K562 (cell line): ENCODE results near the gene KRI1. TPM values are rescaled to one million over a fixed set of nuclear protein-coding genes. Genes with fewer than 3 reads are reported as not detected.

Experiments
- BRCA1 ChIP-seq, 2 experiments: fragments of 450-650 bp in 1 of 2; sonication (generic) in 1 of 2; formaldehyde crosslinking in 1 of 2; IDR thresholded peaks; 2 replicates each; pipeline versions ENCODE4 v1.5.0 to v1.6.1; 2017 to 2020; ENCODE audit warnings: mild to moderate bottlenecking in 1 of 2, missing genetic modification reagents in 1 of 2
- CHD4 ChIP-seq: fragments of 200-600 bp; sonication (generic); IDR thresholded peaks from 3 replicates; pipeline ENCODE4 v1.6.1; 2012; ENCODE audit warnings: low read depth, mild to moderate bottlenecking, mixed read lengths, low read length, inconsistent platforms; ENCODE audit not compliant: insufficient read depth, insufficient replicate concordance, poor library complexity, severe bottlenecking
- FIP1L1 ChIP-seq: fragments of 200-400 bp; formaldehyde crosslinking; IDR thresholded peaks from 2 replicates; pipeline ENCODE4 v1.6.1; 2018; ENCODE audit warnings: mild to moderate bottlenecking, low read depth, low read length; ENCODE audit not compliant: poor library complexity, severe bottlenecking
- HDAC3 ChIP-seq: fragments of 450-650 bp; IDR thresholded peaks from 2 replicates; pipeline ENCODE4 v1.6.1; 2018; ENCODE audit warnings: borderline replicate concordance, mild to moderate bottlenecking, moderate library complexity; ENCODE audit not compliant: partially characterized antibody
- IFI16 ChIP-seq: fragments of 250-450 bp; sonication (Bioruptor Pico); IDR thresholded peaks from 2 replicates; pipeline ENCODE4 v2.1.2; 2022; ENCODE audit warnings: mild to moderate bottlenecking, inconsistent platforms
- KDM4B ChIP-seq, 2 experiments: fragments of 450-650 bp in 1 of 2; sonication (generic) in 1 of 2; IDR thresholded peaks; 2 replicates each; pipeline ENCODE4 v1.6.1; 2016 to 2017; ENCODE audit warnings: borderline replicate concordance in 2 of 2, antibody characterized with exemption in 1 of 2, low read depth in 1 of 2, mild to moderate bottlenecking in 1 of 2
- MED1 ChIP-seq: sonication (generic); formaldehyde crosslinking; IDR thresholded peaks from 2 replicates; pipeline ENCODE4 v1.8.1; 2023; ENCODE audit warnings: missing genetic modification reagents, borderline replicate concordance
- NFE2L1 ChIP-seq: fragments of 450-650 bp; IDR thresholded peaks from 2 replicates; pipeline ENCODE4 v1.6.1; 2016; ENCODE audit warnings: missing genetic modification characterization, low read depth, mild to moderate bottlenecking, missing compliant biosample characterization, moderate library complexity, borderline replicate concordance
- PHB ChIP-seq: fragments of 250-450 bp; sonication (Bioruptor Pico); IDR thresholded peaks from 2 replicates; pipeline ENCODE4 v1.5.0; 2021
- POU5F1 ChIP-seq: fragments of 150-350 bp; IDR thresholded peaks from 2 replicates; pipeline ENCODE4 v1.6.1; 2014; ENCODE audit warnings: borderline replicate concordance, low read length, low read depth, mild to moderate bottlenecking; ENCODE audit not compliant: partially characterized antibody
- STAG1 ChIP-seq: sonication (generic); formaldehyde crosslinking; IDR thresholded peaks from 2 replicates; pipeline ENCODE4 v1.5.0; 2020; ENCODE audit warnings: missing genetic modification reagents, borderline replicate concordance
- ZNF57 ChIP-seq: fragments of 450-650 bp; formaldehyde crosslinking; IDR thresholded peaks from 2 replicates; pipeline ENCODE4 v1.4.0; 2020; ENCODE audit warnings: mild to moderate bottlenecking, moderate library complexity
- ZNF707 ChIP-seq: fragments of 250-450 bp; sonication (Bioruptor Pico); conservative IDR thresholded peaks from 2 replicates; pipeline ENCODE4 v1.8.0; 2022; ENCODE audit warnings: inconsistent platforms, mild to moderate bottlenecking, moderate library complexity
- polyA plus RNA-seq, 8 experiments: library from polyadenylated mRNA; depleted of rRNA in 4 of 8; stranded (reverse) in 5 of 8; unstranded in 3 of 8; fragments of >200 nt; fragmentation: Nextera tagmentation in 2 of 8; fragmentation: Illumina TruSeq in 1 of 8; extraction: Ambion mirVana in 2 of 8; extraction: Trizol in 1 of 8; gene quantifications; 2 replicates each; pipeline versions ENCODE4 v1.2.1 to v1.2.3, GENCODE V29; 2011 to 2014; ENCODE audit warnings: inconsistent platforms in 1 of 8, missing spikeins in 1 of 8
- total RNA-seq, 7 experiments: library from RNA; depleted of rRNA in 6 of 7; stranded (reverse); fragments of >200 nt in 6 of 7; fragmentation: Illumina TruSeq in 2 of 7; extraction: Trizol in 2 of 7; gene quantifications; 2 replicates each; pipeline versions ENCODE4 v1.2.1 to v1.2.3, GENCODE V29; 2011 to 2021; ENCODE audit warnings: low replicate concordance in 1 of 7
- TF ChIP-seq, protein P1 (sequence below): sonication (generic); formaldehyde crosslinking; IDR thresholded peaks from 2 replicates; pipeline ENCODE4 v1.9.0; 2022; ENCODE audit warnings: mild to moderate bottlenecking, missing genetic modification reagents
- TF ChIP-seq, protein P2 (sequence below): fragments of 150-350 bp; IDR thresholded peaks from 2 replicates; pipeline ENCODE4 v1.6.1; 2014; ENCODE audit warnings: low read depth, mild to moderate bottlenecking, low read length, borderline replicate concordance
- TF ChIP-seq, protein P3 (sequence below): fragments of 450-650 bp; IDR thresholded peaks from 2 replicates; pipeline ENCODE4 v1.7.1; 2018; ENCODE audit warnings: mild to moderate bottlenecking, low read depth; ENCODE audit not compliant: partially characterized antibody
- TF ChIP-seq, protein P4 (sequence below): fragments of 450-650 bp; IDR thresholded peaks from 2 replicates; pipeline ENCODE4 v1.6.1; 2016; ENCODE audit warnings: antibody characterized with exemption

The KRI1 gene
- total and polyA plus RNA-seq, 9 of the 15 experiments (the other 6 are each of a cell fraction or from before 2014, with no cell fraction given) = 1.1 to 50.7 (median 24.7) TPM

DNA sequence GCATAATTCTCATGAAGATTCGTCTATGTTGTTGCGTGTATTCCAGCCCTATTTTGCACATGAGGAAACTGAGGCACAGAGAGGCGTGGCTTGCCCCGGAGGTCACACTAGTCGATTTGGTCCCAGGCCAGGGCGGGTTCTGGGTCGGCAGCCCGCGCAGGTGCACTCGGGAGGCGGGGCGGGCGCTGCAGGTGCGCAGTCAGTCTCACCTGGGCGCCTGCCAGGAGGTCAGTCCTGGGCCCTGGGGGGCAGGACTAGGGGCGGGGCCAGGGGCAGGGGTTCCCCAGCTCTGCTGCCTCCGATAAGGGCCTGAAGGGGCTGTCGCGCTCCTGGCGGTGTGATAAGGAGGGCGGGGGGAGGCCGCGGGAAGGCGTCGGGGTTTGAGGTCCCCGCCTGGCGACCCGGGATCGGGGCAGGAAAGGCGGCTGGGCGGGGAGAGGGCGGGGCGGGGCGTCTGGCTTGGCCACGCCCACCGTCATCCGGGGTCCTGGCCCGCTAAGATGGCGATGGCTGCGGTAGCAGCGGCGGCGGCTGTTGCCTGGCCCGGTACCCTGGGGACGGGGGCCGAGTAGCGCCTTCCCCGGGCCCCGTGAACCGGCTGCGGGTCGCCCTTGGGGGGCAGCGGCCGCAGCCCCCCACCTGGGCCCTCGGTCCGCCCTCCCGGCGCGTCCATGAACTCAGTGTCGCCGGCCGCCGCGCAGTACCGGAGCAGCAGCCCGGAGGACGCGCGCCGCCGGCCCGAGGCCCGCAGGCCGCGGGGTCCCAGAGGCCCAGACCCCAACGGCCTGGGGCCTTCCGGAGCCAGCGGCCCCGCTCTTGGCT is 22.2 kb downstream of the KRI1 start, which contains the start of gene ATG4D (continued):
- TF ChIP-seq, protein P1, sequence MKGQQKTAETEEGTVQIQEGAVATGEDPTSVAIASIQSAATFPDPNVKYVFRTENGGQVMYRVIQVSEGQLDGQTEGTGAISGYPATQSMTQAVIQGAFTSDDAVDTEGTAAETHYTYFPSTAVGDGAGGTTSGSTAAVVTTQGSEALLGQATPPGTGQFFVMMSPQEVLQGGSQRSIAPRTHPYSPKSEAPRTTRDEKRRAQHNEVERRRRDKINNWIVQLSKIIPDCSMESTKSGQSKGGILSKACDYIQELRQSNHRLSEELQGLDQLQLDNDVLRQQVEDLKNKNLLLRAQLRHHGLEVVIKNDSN (CRISPR knock-in tag) = no peak
- TF ChIP-seq STAG1 (CRISPR knock-in tag) (no peak), ZNF57 (CRISPR knock-in tag) (no peak), POU5F1 (no peak), IFI16 (CRISPR knock-in tag) (no peak), NFE2L1 (tag) (no peak), CHD4 (peak; percentile 73), ZNF707 (CRISPR knock-in tag) (no peak), HDAC3 (no peak), PHB (CRISPR knock-in tag) (no peak), KDM4B (IDR thresholded peaks at IDR 0.05; ENCODE audit: borderline replicate concordance in 2 of 2, low read depth in 1 of 2) (0 out of 4 replicates have a peak, but pooled peaks of 1 of the 2 experiments have one; percentile 51), FIP1L1 (no peak), BRCA1 (IDR thresholded peaks at IDR 0.05) (no peak), BRCA1 (CRISPR knock-in tag; IDR thresholded peaks at IDR 0.05) (no peak), MED1 (CRISPR knock-in tag) (no peak)
- TF ChIP-seq, protein P2, sequence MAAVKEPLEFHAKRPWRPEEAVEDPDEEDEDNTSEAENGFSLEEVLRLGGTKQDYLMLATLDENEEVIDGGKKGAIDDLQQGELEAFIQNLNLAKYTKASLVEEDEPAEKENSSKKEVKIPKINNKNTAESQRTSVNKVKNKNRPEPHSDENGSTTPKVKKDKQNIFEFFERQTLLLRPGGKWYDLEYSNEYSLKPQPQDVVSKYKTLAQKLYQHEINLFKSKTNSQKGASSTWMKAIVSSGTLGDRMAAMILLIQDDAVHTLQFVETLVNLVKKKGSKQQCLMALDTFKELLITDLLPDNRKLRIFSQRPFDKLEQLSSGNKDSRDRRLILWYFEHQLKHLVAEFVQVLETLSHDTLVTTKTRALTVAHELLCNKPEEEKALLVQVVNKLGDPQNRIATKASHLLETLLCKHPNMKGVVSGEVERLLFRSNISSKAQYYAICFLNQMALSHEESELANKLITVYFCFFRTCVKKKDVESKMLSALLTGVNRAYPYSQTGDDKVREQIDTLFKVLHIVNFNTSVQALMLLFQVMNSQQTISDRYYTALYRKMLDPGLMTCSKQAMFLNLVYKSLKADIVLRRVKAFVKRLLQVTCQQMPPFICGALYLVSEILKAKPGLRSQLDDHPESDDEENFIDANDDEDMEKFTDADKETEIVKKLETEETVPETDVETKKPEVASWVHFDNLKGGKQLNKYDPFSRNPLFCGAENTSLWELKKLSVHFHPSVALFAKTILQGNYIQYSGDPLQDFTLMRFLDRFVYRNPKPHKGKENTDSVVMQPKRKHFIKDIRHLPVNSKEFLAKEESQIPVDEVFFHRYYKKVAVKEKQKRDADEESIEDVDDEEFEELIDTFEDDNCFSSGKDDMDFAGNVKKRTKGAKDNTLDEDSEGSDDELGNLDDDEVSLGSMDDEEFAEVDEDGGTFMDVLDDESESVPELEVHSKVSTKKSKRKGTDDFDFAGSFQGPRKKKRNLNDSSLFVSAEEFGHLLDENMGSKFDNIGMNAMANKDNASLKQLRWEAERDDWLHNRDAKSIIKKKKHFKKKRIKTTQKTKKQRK = no peak
- TF ChIP-seq, protein P3, sequence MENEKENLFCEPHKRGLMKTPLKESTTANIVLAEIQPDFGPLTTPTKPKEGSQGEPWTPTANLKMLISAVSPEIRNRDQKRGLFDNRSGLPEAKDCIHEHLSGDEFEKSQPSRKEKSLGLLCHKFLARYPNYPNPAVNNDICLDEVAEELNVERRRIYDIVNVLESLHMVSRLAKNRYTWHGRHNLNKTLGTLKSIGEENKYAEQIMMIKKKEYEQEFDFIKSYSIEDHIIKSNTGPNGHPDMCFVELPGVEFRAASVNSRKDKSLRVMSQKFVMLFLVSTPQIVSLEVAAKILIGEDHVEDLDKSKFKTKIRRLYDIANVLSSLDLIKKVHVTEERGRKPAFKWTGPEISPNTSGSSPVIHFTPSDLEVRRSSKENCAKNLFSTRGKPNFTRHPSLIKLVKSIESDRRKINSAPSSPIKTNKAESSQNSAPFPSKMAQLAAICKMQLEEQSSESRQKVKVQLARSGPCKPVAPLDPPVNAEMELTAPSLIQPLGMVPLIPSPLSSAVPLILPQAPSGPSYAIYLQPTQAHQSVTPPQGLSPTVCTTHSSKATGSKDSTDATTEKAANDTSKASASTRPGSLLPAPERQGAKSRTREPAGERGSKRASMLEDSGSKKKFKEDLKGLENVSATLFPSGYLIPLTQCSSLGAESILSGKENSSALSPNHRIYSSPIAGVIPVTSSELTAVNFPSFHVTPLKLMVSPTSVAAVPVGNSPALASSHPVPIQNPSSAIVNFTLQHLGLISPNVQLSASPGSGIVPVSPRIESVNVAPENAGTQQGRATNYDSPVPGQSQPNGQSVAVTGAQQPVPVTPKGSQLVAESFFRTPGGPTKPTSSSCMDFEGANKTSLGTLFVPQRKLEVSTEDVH = no peak
- TF ChIP-seq, protein P4, sequence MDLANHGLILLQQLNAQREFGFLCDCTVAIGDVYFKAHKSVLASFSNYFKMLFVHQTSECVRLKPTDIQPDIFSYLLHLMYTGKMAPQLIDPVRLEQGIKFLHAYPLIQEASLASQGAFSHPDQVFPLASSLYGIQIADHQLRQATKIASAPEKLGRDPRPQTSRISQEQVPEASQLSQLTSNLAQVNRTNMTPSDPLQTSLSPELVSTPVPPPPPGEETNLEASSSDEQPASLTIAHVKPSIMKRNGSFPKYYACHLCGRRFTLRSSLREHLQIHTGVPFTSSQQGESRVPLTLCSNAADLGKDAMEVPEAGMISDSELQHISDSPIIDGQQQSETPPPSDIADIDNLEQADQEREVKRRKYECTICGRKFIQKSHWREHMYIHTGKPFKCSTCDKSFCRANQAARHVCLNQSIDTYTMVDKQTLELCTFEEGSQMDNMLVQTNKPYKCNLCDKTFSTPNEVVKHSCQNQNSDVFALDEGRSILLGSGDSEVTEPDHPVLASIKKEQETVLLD = peak; percentile 82
